MM.1S (cell line): ENCODE results near the gene PPM1E.
"Not testable (repeated sequence)": the region's sequence is repeated elsewhere in the genome, so short reads cannot be mapped to it uniquely, and the experiment has no call there.

Source experiments
- DNase-seq: peaks from one replicate; pipeline ENCODE4 v3.0.0-alpha.2; 2015
- H2AFZ ChIP-seq: fragments of 300-600 bp; sonication (generic); 2 replicates; pipeline ENCODE4 v1.6.0; 2016; ENCODE audit warnings: antibody characterized with exemption, low read length
- H3F3A ChIP-seq: fragments of 300-600 bp; sonication (generic); 2 replicates; pipeline ENCODE4 v1.6.1; 2016; ENCODE audit warnings: mild to moderate bottlenecking, antibody characterized with exemption, low read length, moderate library complexity, mixed read lengths; ENCODE audit not compliant: insufficient read depth
- H3K27ac ChIP-seq: fragments of 300-600 bp; sonication (generic); 2 replicates; pipeline ENCODE4 v1.5.1; 2016; ENCODE audit warnings: mild to moderate bottlenecking, low read length
- H3K27me3 ChIP-seq: fragments of 300-600 bp; sonication (generic); replicated peaks from 2 replicates; pipeline ENCODE4 v1.6.0; 2016; ENCODE audit warnings: low read length; ENCODE audit not compliant: insufficient read depth
- H3K36me3 ChIP-seq: fragments of 300-600 bp; sonication (generic); replicated peaks from 2 replicates; pipeline ENCODE4 v1.6.1; 2016; ENCODE audit warnings: mild to moderate bottlenecking, low read length, mixed read lengths; ENCODE audit not compliant: insufficient read depth
- H3K4me1 ChIP-seq: fragments of 300-600 bp; sonication (generic); 2 replicates; pipeline ENCODE4 v1.6.1; 2016; ENCODE audit warnings: low read length, mixed read lengths
- H3K4me2 ChIP-seq: fragments of 300-600 bp; sonication (generic); 2 replicates; pipeline ENCODE4 v1.6.0; 2016; ENCODE audit warnings: low read depth, low read length
- H3K4me3 ChIP-seq: fragments of 300-600 bp; sonication (generic); 2 replicates; pipeline ENCODE4 v1.5.1; 2016; ENCODE audit warnings: low read length, mixed read lengths
- H3K79me2 ChIP-seq: fragments of 300-600 bp; sonication (generic); 2 replicates; pipeline ENCODE4 v1.6.1; 2016; ENCODE audit warnings: mixed run types, low read length, mixed read lengths
- H3K9ac ChIP-seq: fragments of 300-600 bp; sonication (generic); 2 replicates; pipeline ENCODE4 v1.6.1; 2016; ENCODE audit warnings: low read length, mixed read lengths
- H3K9me2 ChIP-seq: fragments of 300-600 bp; sonication (generic); replicated peaks from 2 replicates; pipeline ENCODE4 v1.6.1; 2016; ENCODE audit warnings: mild to moderate bottlenecking, low read length, mixed read lengths; ENCODE audit not compliant: insufficient read depth
- H3K9me3 ChIP-seq: fragments of 300-600 bp; sonication (generic); replicated peaks from 2 replicates; pipeline ENCODE4 v1.6.1; 2016; ENCODE audit warnings: mild to moderate bottlenecking, low read length, mixed read lengths; ENCODE audit not compliant: insufficient read depth
- H4K20me1 ChIP-seq: fragments of 300-600 bp; sonication (generic); 2 replicates; pipeline ENCODE4 v1.6.1; 2016; ENCODE audit warnings: mild to moderate bottlenecking, low read length, moderate library complexity, mixed read lengths; ENCODE audit not compliant: insufficient read depth
- EZH2 ChIP-seq: fragments of 300-600 bp; sonication (generic); optimal IDR thresholded peaks from 2 replicates; pipeline ENCODE3; 2017; ENCODE audit warnings: low read depth, mild to moderate bottlenecking, antibody characterized with exemption, low read length, mixed read lengths
- EZH2phosphoT487 ChIP-seq: fragments of 300-600 bp; sonication (generic); IDR thresholded peaks from 2 replicates; pipeline ENCODE4 v1.6.1; 2018; ENCODE audit warnings: antibody characterized with exemption, low read length
- TF ChIP-seq, protein P1 (sequence below): fragments of 300-600 bp; sonication (generic); IDR thresholded peaks from 2 replicates; pipeline ENCODE4 v1.5.1; 2016; ENCODE audit warnings: antibody characterized with exemption, low read length, mixed read lengths

The PPM1E gene

DNA sequence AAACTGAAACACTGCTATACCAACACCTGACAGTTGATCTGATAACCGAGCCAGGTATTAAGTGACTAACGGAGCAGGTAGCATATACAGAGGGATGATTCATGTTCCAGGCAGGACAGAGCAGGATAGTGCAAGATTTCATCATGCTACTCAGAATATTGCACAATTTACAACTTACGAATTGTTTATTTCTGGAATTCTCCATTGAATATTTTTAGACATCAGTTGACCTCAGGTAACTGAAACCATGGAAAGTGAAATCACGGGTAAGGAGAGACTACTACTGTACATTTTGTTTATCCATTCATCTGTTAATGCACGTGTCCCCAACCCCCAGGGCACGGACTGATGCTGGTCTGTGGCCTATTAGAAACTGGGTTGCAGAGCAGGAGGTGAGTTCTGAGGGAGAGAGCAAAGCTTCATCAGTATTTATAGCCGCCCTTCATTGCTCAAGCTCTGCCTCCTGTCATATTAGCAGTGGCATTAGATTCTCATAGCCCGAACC lies 14.5 kb upstream of the PPM1E start:
- Histone ChIP-seq H3K4me2 (no peak overlapping the region), H3K9me3 (no peaks in the 10 kb centered on the region), H2AFZ (no peak overlapping the region), H3K79me2 (no peaks in the 10 kb centered on the region), H3K9me2 (no peaks in the 10 kb centered on the region), H3F3A (no peaks in the 10 kb centered on the region), H3K36me3 (no peaks in the 10 kb centered on the region), H3K4me1 (no peaks in the 10 kb centered on the region), H3K9ac (no peak overlapping the region), H4K20me1 (no peaks in the 10 kb centered on the region), H3K27ac (no peak overlapping the region), H3K4me3 (no peak overlapping the region), H3K27me3 (no peaks in the 10 kb centered on the region)
- TF ChIP-seq, protein P1, sequence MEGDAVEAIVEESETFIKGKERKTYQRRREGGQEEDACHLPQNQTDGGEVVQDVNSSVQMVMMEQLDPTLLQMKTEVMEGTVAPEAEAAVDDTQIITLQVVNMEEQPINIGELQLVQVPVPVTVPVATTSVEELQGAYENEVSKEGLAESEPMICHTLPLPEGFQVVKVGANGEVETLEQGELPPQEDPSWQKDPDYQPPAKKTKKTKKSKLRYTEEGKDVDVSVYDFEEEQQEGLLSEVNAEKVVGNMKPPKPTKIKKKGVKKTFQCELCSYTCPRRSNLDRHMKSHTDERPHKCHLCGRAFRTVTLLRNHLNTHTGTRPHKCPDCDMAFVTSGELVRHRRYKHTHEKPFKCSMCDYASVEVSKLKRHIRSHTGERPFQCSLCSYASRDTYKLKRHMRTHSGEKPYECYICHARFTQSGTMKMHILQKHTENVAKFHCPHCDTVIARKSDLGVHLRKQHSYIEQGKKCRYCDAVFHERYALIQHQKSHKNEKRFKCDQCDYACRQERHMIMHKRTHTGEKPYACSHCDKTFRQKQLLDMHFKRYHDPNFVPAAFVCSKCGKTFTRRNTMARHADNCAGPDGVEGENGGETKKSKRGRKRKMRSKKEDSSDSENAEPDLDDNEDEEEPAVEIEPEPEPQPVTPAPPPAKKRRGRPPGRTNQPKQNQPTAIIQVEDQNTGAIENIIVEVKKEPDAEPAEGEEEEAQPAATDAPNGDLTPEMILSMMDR = no peak
- TF ChIP-seq EZH2 (no peak), EZH2phosphoT487 (no peak)
- DNase-seq = no peak

DNA sequence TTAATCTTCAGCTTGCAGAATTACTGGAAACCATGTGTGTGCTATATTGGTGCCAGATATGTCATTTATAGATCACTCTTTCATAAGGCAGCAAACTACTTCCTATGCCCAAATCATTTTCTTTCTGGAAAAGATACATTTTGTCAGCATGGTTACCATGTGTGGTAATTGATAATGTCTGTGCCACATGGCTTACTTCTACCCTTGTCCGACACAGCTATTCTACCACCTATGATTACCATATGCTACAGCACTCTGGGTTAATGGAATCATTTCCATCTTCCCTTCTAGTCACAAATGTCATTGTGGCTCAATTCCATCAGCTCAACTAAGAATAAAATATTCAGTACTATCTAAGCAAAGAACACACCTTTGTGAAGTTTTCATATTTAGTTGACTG lies 8.0 kb upstream of the PPM1E start:
- DNase-seq = no peak
- H3F3A ChIP-seq = no peaks in the 10 kb centered on the region
- no peaks in the 10 kb centered on the region for H4K20me1 ChIP-seq
- TF ChIP-seq EZH2 = no peak
- TF ChIP-seq EZH2phosphoT487 = no peak
- TF ChIP-seq, protein P1 = no peak
- H3K79me2 ChIP-seq = no peaks in the 10 kb centered on the region
- no peaks in the 10 kb centered on the region for H3K27me3 ChIP-seq
- H3K4me1 ChIP-seq = peaks cover 4% of the 10 kb centered on the region; the same call in 1 of the 2 replicates
- H3K9me3 ChIP-seq = no peaks in the 10 kb centered on the region
- H3K36me3 ChIP-seq = no peaks in the 10 kb centered on the region
- H3K9me2 ChIP-seq = no peaks in the 10 kb centered on the region
- no peak overlapping the region for H3K9ac ChIP-seq
- H2AFZ ChIP-seq = no peak overlapping the region
- H3K27ac ChIP-seq = no peak overlapping the region
- H3K4me3 ChIP-seq = no peak overlapping the region
- H3K4me2 ChIP-seq = no peak overlapping the region

DNA sequence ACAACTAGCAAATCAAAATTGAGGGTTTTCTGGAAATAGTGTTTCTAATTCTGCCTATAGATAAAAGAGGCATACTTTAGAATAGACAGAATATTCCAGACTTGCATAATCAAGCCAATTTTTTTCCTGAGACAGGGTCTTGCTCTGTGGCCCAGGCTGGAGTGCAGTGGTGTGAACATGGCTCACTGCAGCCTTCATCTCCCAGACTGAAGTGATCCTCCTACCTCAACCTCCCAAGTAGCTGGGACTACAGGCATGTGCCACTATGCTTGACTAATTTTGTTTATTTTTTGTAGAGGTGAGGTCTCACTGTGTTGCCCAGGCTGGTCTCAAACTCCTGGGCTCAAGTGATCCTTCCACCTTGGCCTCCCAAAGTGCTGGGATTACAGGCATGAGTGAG lies 6.0 kb upstream of the PPM1E start:
- H3K79me2 ChIP-seq, DNase-seq, H3F3A ChIP-seq, H3K4me2 ChIP-seq, H3K9me2 ChIP-seq, H3K4me1 ChIP-seq, H2AFZ ChIP-seq, H4K20me1 ChIP-seq, H3K27ac ChIP-seq, H3K9me3 ChIP-seq, H3K9ac ChIP-seq, H3K36me3 ChIP-seq, H3K27me3 ChIP-seq, H3K4me3 ChIP-seq: not testable (repeated sequence)

DNA sequence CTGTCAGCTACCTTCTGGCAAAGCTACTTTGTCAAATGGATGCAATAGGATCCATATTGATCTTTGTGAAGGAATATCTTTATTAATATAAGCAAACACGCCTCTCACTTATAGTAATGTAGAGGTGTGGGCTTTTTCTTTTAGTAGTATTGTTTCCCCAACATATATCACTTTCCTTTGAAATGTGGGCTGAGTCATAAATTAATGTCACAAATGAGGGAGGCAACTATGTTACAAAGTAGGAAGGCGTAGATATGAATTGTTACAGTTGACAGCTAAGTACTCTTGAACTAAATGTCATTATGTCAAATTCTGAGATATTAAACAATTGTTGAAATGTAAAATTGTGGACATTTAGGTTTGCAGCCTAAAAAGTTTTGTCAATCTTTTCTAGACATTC lies 2.6 kb upstream of the PPM1E start:
- H3F3A ChIP-seq = no peaks in the 10 kb centered on the region
- H3K9ac ChIP-seq = no peak overlapping the region
- no peak overlapping the region for H3K4me3 ChIP-seq
- no peaks in the 10 kb centered on the region for H3K79me2 ChIP-seq
- H3K4me1 ChIP-seq = 0 out of 2 replicates have a peak, but pooled peaks cover 4% of the 10 kb centered on the region
- H3K9me3 ChIP-seq = no peaks in the 10 kb centered on the region
- H3K27me3 ChIP-seq = peaks cover 19% of the 10 kb centered on the region
- H3K36me3 ChIP-seq = no peaks in the 10 kb centered on the region
- H3K9me2 ChIP-seq = no peaks in the 10 kb centered on the region
- H2AFZ ChIP-seq = no peak overlapping the region
- no peak for DNase-seq
- H3K4me2 ChIP-seq = no peak overlapping the region
- H4K20me1 ChIP-seq = no peaks in the 10 kb centered on the region
- no peak for TF ChIP-seq EZH2phosphoT487
- no peak for TF ChIP-seq EZH2
- TF ChIP-seq, protein P1 = no peak
- H3K27ac ChIP-seq = no peak overlapping the region
